ENCODE results near the gene ITIH4.

DNA sequence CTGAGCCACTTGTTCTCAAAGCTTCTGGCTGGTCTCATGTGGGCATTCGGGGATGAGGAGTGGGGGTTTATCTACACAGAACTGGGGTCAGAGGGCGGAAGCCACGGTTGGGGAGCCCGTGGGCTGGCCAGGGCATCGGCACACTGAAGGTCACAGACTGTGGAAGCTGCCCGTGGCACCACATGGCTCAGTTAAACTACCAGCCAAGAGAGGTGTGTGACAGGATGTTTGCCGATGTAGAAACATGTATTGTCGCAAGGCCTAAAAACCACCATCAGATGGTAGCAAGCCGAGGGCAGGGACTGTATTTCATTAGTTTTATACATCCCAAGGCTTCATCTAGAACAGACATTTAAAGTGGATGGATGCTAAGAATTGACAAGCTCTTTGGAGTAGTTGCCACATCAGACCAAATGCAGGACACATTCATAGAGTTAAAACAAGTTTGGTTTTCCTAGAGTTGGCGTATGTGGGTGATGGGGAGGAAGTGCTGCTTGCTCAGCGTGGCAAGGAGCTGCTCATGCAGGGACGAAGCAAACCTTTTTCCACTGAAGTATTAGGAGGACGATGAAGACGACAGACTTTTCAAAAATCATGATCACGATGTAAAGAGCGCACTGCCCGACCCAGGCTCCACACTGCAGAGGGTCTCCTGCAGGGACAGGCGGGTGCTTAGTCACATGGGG lies 14.0 kb upstream of the ITIH4 start:
- TF ChIP-seq GATA2 (IDR thresholded peaks at IDR 0.05; ENCODE audit: low read depth, low read length), result no peak
- TF ChIP-seq GATA3 (IDR thresholded peaks at IDR 0.05; ENCODE audit: low read depth, low read length), result no peak

Measured in SH-SY5Y (cell line).